ENCODE results near the gene KAT8. TPM values are rescaled to one million over a fixed set of nuclear protein-coding genes. Genes with fewer than 3 reads are reported as not detected.
A peak's percentile ranks its signal among the peaks of the same experiment; 100 is the strongest.

The KAT8 gene
- total and polyA plus RNA-seq, 4 donors = 24.3 to 65.7 (median 56.4) TPM

DNA sequence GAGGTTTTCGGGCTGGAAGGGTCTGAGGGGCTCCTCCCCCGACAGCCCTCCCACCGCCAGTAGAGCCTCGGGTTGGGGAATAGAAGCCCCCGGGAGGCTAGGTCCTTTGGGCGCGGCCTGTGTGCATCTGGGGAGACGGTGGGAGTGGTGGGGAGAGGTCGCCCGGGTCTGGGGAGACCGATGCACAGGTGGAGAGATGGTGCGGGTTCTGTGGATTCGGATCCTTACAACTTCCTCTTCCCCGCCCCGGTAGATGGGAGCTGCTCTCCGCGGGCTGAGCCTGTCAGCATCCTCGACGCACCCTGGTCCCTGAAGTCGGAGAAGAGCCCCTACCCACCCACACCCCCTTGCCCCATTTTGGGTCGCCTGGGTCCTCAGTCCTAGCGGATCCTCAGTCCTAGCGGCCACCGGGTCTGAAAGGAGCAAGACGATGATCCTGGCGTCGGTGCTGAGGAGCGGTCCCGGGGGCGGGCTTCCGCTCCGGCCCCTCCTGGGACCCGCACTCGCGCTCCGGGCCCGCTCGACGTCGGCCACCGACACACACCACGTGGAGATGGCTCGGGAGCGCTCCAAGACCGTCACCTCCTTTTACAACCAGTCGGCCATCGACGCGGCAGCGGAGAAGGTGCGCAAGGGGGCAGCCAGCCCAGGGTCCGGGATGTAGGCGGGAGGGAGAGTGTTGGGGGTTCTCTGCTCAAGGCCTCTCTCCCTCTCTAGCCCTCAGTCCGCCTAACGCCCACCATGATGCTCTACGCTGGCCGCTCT, 8.5 kb upstream of the KAT8 start:
- no peak for ATAC-seq (ENCODE audit: low FRiP score)
- no peaks in the 10 kb centered on the region for H3K9me3 ChIP-seq (ENCODE audit: control insufficient read depth, low read length)
- 37 to 40% methylated on average over 55 to 57 of the region's 57 CpGs for WGBS, 2 donors
- H3K4me3 ChIP-seq (ENCODE audit: low read length in 2 of 2) = peak overlapping the region; percentile 46 to 76
- intact Hi-C loops (cut with DNase I) = loop anchor here in 1 of 2 donors (5.0 kb wide), 1 partner anchor 33 kb away; no protein-coding TSS in a partner anchor
- no peaks in the 10 kb centered on the region for H3K36me3 ChIP-seq (ENCODE audit: control insufficient read depth in 1 of 2, insufficient read depth in 2 of 2, low read length in 1 of 2)
- peak overlapping the region in 1 of 2 donors; percentile 71 for H3K27ac ChIP-seq (ENCODE audit: low read depth in 1 of 2, low read length in 2 of 2)
- H3K27me3 ChIP-seq (ENCODE audit: control insufficient read depth in 1 of 2, insufficient read depth in 2 of 2, low read length in 1 of 2) = no peaks in the 10 kb centered on the region
- no peak for DNase-seq
- H3K4me1 ChIP-seq (ENCODE audit: control insufficient read depth in 1 of 2, insufficient read depth in 2 of 2, low read length in 2 of 2) = no peaks in the 10 kb centered on the region

DNA sequence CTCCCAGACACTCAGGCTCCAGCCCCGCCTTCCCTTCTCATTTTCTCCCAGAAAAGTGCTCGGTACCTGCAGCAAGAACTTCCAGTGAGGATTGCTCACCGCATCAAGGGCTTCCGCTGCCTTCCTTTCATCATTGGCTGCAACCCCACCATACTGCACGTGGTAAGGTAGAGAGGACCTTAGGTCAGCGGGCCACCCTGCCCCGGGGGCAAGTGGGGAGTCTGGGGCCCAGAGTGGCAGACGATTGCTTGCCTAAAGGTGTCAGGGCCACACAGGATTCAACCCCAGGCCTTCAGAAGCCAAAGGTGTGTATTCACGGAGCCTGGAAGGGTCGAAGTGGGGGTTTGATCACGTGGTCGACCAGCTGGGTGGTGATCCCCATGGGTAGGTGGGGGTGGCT, 7.8 kb upstream of the KAT8 start:
- Histone ChIP-seq H3K27me3 (ENCODE audit: control insufficient read depth in 1 of 2, insufficient read depth in 2 of 2, low read length in 1 of 2) (no peaks in the 10 kb centered on the region), H3K4me1 (ENCODE audit: control insufficient read depth in 1 of 2, insufficient read depth in 2 of 2, low read length in 2 of 2) (no peaks in the 10 kb centered on the region), H3K36me3 (ENCODE audit: control insufficient read depth in 1 of 2, insufficient read depth in 2 of 2, low read length in 1 of 2) (no peaks in the 10 kb centered on the region), H3K4me3 (ENCODE audit: low read length in 2 of 2) (no peak overlapping the region), H3K9me3 (ENCODE audit: control insufficient read depth, low read length) (no peaks in the 10 kb centered on the region), H3K27ac (ENCODE audit: low read depth in 1 of 2, low read length in 2 of 2) (no peak overlapping the region)
- ATAC-seq (ENCODE audit: low FRiP score) = no peak
- WGBS, 2 donors = 90 to 94% methylated on average over 12 of the region's 12 CpGs
- intact Hi-C loops (cut with DNase I) = loop anchor here in 1 of 2 donors (5.0 kb wide), 1 partner anchor 33 kb away; no protein-coding TSS in a partner anchor
- DNase-seq = no peak

DNA sequence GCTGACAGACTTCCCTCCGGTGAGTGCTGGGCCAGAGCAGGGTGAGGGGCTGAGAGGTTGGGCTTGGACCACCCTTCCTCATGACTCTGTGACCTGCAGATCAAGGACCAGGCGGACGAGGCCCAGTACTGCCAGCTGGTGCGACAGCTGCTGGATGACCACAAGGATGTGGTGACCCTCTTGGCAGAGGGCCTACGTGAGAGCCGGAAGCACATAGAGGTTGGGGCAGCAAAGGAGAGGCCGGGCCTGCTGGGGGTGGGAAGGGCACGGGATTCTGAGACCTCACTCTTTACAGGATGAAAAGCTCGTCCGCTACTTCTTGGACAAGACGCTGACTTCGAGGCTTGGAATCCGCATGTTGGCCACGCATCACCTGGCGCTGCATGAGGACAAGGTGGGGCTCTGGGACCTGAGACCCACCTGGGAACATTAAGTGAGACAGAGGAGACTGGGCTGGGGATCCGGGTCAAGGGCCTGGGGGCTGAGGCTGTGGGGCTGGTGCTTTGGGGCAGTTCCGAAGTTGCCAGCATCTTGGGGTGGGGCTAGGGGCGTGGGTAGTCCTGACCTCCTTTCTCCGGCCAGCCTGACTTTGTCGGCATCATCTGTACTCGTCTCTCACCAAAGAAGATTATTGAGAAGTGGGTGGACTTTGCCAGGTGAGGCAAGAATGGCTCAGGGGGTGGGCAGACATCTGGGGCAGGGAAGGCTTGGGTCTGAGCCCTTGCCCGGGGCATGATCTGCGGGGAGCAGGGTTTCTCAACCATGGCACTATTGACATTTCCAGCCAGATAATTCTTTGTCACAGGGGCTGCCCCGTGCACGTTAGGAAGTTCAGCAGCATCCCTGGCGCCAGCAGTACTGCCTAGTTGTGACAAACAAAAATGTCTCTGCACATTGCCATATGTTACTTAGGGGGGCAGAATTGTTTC, 7.1 kb upstream of the KAT8 start:
- Histone ChIP-seq H3K9me3 (ENCODE audit: control insufficient read depth, low read length) (no peaks in the 10 kb centered on the region), H3K27me3 (ENCODE audit: control insufficient read depth in 1 of 2, insufficient read depth in 2 of 2, low read length in 1 of 2) (no peaks in the 10 kb centered on the region), H3K4me1 (ENCODE audit: control insufficient read depth in 1 of 2, insufficient read depth in 2 of 2, low read length in 2 of 2) (no peaks in the 10 kb centered on the region), H3K27ac (ENCODE audit: low read depth in 1 of 2, low read length in 2 of 2) (no peak overlapping the region), H3K4me3 (ENCODE audit: low read length in 2 of 2) (no peak overlapping the region), H3K36me3 (ENCODE audit: control insufficient read depth in 1 of 2, insufficient read depth in 2 of 2, low read length in 1 of 2) (no peaks in the 10 kb centered on the region)
- ATAC-seq (ENCODE audit: low FRiP score) (no peak), DNase-seq (no peak)
- intact Hi-C loops (cut with DNase I) = no loop called here
- 88% methylated on average over 26 of the region's 26 CpGs for WGBS, 2 donors

DNA sequence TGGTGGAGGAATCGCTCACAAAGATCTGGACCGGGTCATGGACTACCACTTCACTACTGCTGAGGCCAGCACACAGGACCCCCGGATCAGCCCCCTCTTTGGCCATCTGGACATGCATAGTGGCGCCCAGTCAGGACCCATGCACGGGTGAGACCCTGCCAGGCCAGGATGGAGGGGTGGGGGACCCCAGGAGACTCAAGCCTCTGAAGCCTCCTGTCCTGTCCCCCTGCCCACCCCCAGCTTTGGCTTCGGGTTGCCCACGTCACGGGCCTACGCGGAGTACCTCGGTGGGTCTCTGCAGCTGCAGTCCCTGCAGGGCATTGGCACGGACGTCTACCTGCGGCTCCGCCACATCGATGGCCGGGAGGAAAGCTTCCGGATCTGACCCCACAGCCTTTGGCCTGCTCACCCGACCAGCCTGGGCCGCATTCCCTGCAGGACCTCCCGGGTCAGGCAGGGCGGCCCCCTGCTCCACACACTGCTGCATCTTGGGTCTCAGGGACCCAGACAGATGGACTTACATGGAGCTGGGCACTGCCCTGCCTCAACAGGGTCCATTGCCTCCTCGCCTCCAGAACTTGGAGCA, 5.5 kb upstream of the KAT8 start:
- no peak for ATAC-seq (ENCODE audit: low FRiP score)
- no peaks in the 10 kb centered on the region for H3K9me3 ChIP-seq (ENCODE audit: control insufficient read depth, low read length)
- H3K36me3 ChIP-seq (ENCODE audit: control insufficient read depth in 1 of 2, insufficient read depth in 2 of 2, low read length in 1 of 2) = no peaks in the 10 kb centered on the region
- no peak for DNase-seq
- no peaks in the 10 kb centered on the region for H3K27me3 ChIP-seq (ENCODE audit: control insufficient read depth in 1 of 2, insufficient read depth in 2 of 2, low read length in 1 of 2)
- WGBS, 2 donors = 91 to 92% methylated on average over 23 of the region's 23 CpGs
- no peak overlapping the region for H3K27ac ChIP-seq (ENCODE audit: low read depth in 1 of 2, low read length in 2 of 2)
- no peaks in the 10 kb centered on the region for H3K4me1 ChIP-seq (ENCODE audit: control insufficient read depth in 1 of 2, insufficient read depth in 2 of 2, low read length in 2 of 2)
- no peak overlapping the region for H3K4me3 ChIP-seq (ENCODE audit: low read length in 2 of 2)
- intact Hi-C loops (cut with DNase I) = no loop called here

DNA sequence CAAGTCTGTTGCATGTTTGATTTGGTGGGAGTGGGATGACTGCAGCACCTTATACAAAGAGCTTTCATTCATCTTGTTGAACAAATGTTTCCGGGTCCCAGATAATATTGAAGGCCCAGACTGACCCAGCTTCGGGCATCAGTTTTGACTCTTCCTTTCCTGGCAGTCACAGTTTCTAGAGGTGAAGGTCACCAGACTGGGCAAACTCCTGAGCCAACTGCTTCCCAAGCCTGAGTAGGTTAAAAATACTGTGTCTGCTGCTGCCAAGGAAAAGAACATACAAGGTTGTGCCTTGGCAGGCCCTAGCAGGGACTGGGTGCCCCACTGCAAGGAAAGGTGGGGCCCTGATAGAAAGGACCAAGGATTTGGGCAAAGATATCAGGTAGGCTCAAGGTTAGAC, 4.8 kb upstream of the KAT8 start:
- Histone ChIP-seq H3K27ac (ENCODE audit: low read depth in 1 of 2, low read length in 2 of 2) (peak overlapping the region in 1 of 2 donors; percentile 23), H3K4me3 (ENCODE audit: low read length in 2 of 2) (no peak overlapping the region), H3K4me1 (ENCODE audit: control insufficient read depth in 1 of 2, insufficient read depth in 2 of 2, low read length in 2 of 2) (no peaks in the 10 kb centered on the region), H3K36me3 (ENCODE audit: control insufficient read depth in 1 of 2, insufficient read depth in 2 of 2, low read length in 1 of 2) (no peaks in the 10 kb centered on the region), H3K27me3 (ENCODE audit: control insufficient read depth in 1 of 2, insufficient read depth in 2 of 2, low read length in 1 of 2) (no peaks in the 10 kb centered on the region), H3K9me3 (ENCODE audit: control insufficient read depth, low read length) (no peaks in the 10 kb centered on the region)
- WGBS, 2 donors = 24% methylated on average over 2 of the region's 2 CpGs
- DNase-seq (no peak), ATAC-seq (ENCODE audit: low FRiP score) (no peak)
- intact Hi-C loops (cut with DNase I) = no loop called here

DNA sequence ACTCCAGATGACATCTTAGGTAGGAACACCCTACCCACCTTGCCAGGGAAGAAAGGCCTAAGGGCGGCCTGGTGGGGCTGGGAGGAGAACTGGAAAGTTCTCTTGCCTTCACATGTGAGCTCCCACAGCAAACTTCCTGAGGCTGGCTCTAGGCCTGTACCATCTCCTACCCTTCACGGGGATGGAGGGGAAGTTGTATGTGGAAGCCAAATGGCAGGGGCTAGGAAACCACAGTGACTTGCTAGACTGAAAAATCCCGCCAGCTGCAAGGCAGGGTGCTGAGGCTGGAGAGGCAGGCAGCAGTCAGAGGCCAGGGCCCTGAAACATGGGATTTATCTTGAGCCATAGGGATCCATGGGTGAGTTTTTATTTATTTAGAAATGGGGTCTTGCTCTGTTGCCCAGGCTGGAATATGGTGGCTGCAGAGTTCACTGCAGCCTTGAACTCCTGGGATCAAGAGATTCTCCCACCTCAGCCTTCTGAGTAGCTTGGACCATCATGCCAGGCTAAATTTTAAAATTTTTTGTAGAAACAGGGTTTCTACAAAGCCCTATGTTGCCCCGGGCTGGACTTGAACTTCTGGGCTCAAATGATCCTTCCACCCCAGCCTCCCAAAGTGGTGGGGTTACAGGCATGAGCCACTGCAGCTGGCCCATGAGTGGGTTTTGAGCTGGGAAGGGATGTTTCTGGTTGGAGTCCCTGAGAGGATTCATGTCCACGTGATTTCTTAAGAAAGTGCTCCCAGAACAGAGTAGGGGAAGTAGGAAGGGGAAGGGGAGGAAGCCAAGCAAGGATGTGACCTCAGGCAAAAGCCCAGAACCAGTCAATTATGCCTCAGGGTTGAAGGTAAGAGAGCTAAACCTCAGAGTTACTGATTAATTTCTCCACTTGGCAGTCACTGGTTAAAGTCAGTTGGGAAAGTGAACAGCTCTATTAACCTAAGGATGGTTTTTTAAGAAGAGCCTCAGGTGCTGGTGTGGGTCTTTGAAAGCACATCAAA, 4.0 kb upstream of the KAT8 start:
- 62 to 64% methylated on average over 5 of the region's 5 CpGs for WGBS, 2 donors

DNA sequence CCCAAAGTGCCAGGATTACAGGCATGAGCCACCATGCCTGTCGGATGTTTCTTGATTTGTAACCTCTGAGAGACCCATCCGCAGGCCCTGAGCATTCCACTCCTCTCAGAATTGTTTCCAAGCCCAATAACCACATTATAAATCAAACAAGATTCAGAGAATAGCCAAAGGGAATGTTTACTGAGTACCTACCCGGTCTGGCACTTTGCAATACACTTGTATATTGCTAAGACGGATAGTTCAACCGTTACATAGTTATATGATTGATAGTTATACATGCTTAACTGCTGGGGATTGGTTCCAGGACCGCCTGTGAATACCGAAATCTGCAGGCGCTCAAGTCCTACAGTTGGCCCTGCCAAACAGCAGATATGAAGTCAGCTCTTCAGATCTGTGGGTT, 3.0 kb upstream of the KAT8 start:
- Histone ChIP-seq H3K4me3 (ENCODE audit: low read length in 2 of 2) (no peak overlapping the region), H3K36me3 (ENCODE audit: control insufficient read depth in 1 of 2, insufficient read depth in 2 of 2, low read length in 1 of 2) (no peaks in the 10 kb centered on the region), H3K9me3 (ENCODE audit: control insufficient read depth, low read length) (no peaks in the 10 kb centered on the region), H3K27me3 (ENCODE audit: control insufficient read depth in 1 of 2, insufficient read depth in 2 of 2, low read length in 1 of 2) (no peaks in the 10 kb centered on the region), H3K27ac (ENCODE audit: low read depth in 1 of 2, low read length in 2 of 2) (no peak overlapping the region), H3K4me1 (ENCODE audit: control insufficient read depth in 1 of 2, insufficient read depth in 2 of 2, low read length in 2 of 2) (peaks cover 0 to 4% of the 10 kb centered on the region in 2 donors)
- WGBS, 2 donors = 56 to 67% methylated on average over 8 of the region's 8 CpGs
- no peak for ATAC-seq (ENCODE audit: low FRiP score)
- DNase-seq = no peak
- intact Hi-C loops (cut with DNase I) = no loop called here

More for the DNA sequence above, 4.0 kb upstream of the KAT8 start:
- no peaks in the 10 kb centered on the region for H3K36me3 ChIP-seq (ENCODE audit: control insufficient read depth in 1 of 2, insufficient read depth in 2 of 2, low read length in 1 of 2)
- H3K27me3 ChIP-seq (ENCODE audit: control insufficient read depth in 1 of 2, insufficient read depth in 2 of 2, low read length in 1 of 2) = no peaks in the 10 kb centered on the region
- no peak for DNase-seq
- intact Hi-C loops (cut with DNase I) = no loop called here
- ATAC-seq (ENCODE audit: low FRiP score) = no peak
- H3K9me3 ChIP-seq (ENCODE audit: control insufficient read depth, low read length) = no peaks in the 10 kb centered on the region
- H3K4me3 ChIP-seq (ENCODE audit: low read length in 2 of 2) = no peak overlapping the region
- H3K4me1 ChIP-seq (ENCODE audit: control insufficient read depth in 1 of 2, insufficient read depth in 2 of 2, low read length in 2 of 2) = peaks cover 0 to 1% of the 10 kb centered on the region in 2 donors
- peak overlapping the region in 1 of 2 donors; percentile 23 for H3K27ac ChIP-seq (ENCODE audit: low read depth in 1 of 2, low read length in 2 of 2)

Measured in aorta (tissue), 5 donors.